GM04503 (cell line): Measurements from ENCODE around the gene NDUFA13.

Experiments used
- DNase-seq: peaks from one replicate; pipeline ENCODE4 v3.0.0-alpha.2; 2012; ENCODE audit warnings: low read depth

Gene NDUFA13

GRCh38 chr19:19489804-19490204, 26.2 kb upstream of the NDUFA13 start:
- no peak for DNase-seq

GRCh38 chr19:19490214-19490968, 25.6 kb upstream of the NDUFA13 start:
- no peak for DNase-seq

GRCh38 chr19:19491321-19492025, 24.6 kb upstream of the NDUFA13 start:
- no peak for DNase-seq

- no peak for DNase-seq
These were observed 23.9 kb upstream of the NDUFA13 start for GRCh38 chr19:19492026-19492610.

GRCh38 chr19:19493841-19494546, 22.0 kb upstream of the NDUFA13 start:
- no peak for DNase-seq

- no peak for DNase-seq
These were observed 20.1 kb upstream of the NDUFA13 start for GRCh38 chr19:19495614-19496603.

DNA sequence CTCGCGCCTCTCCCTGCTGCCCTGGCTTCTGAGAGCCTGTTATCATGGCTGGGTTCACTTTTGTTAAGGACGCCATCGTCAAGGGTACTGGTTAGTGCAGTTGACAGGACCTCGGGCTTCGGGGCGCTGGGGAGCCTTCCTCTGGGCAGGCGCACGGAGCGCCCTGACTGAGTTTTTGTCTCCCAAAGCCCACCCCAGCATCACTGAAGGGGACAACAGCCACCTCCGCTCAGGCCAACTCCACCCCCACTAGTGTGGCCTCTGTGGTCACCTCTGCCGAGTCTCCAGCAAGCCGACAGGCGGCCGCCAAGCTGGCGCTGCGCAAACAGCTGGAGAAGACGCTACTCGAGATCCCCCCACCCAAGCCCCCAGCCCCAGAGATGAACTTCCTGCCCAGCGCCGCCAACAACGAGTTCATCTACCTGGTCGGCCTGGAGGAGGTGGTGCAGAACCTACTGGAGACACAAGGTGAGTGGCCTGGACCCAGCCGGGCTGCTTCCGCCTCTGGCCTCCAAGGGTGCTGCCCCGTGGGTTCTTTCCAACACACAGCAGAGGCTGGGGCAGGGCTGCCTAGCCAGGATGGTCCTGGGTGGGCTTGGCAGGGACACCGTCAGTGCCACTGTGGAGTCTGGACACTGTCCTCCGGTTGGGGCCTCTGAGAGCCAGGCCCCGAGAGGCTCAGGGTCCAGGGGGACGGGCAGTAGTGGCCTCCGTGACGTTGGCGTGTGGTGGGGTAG, 17.6 kb upstream of the NDUFA13 start:
- no peak for DNase-seq

DNA sequence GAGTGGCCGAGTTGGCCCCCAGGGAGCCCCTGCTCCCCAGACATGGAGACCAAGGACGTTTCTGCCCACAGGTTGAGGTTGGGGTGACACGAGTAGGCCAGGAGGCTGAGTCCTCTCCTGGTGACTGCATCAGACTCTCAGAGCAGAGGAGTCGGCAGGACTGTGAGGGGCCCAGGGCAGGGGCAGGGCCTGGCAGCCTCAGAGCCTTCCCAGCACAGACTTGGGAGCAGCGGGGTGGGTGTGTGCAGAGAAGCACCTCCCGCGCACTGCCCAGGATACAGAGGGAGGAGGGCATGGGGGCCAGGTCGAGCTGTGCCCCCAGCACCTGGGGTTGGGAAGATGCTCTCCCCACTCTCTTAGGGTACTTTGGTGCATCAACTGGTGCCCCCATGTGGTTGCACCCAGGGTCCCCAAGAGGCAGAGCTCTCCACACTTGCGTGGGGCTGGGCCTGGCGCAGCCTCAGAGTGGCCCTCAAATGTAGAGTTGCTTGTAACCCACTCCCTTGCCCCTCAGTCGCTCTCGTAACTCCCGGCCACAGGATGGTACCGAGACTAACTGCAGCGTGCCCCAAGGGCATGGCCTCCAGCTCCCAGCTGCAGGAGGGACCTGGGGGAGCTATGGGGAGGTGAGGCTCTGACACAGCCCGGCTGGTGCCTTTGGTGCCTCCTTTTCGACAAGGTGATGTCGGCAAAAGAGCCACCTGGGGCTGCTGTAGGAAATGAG, 16.6 kb upstream of the NDUFA13 start:
- no peak for DNase-seq

DNA sequence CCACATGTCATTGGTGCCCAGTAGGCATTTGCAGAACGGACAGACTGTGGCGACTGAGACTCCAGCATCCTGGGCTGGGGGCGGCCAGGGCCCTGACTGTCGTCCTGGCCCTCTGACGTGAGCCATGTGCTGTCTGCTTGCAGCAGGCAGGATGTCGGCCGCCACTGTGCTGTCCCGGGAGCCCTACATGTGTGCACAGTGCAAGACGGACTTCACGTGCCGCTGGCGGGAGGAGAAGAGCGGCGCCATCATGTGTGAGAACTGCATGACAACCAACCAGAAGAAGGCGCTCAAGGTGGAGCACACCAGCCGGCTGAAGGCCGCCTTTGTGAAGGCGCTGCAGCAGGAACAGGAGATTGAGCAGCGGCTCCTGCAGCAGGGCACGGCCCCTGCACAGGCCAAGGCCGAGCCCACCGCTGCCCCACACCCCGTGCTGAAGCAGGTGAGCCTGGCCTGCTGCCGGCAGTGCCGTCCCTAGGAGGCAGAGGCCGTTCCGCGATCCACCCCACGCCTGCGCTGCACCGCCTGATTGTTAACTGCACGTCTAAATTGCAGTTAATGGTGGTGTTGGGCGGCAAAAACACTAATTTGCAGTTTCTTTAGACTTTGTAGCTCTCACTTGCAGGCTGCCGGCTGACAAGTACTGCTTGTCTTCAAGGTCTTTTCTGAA, 14.9 kb upstream of the NDUFA13 start:
- DNase-seq: no peak

GRCh38 chr19:19501798-19502197, 14.2 kb upstream of the NDUFA13 start:
- DNase-seq: no peak

DNA sequence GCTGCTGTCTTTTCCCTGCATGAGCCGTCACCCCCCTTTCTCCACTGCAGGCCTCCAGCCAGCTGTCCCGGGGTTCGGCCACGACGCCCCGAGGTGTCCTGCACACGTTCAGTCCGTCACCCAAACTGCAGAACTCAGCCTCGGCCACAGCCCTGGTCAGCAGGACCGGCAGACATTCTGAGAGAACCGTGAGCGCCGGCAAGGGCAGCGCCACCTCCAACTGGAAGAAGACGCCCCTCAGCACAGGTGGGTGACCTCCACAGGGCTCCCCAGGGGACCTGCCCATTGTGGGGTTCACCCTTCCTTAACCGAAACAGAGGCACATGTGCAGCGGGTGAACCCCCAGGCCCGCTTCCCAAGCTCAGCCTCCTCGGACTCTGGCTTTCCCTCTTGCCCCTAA, 13.7 kb upstream of the NDUFA13 start:
- DNase-seq: no peak

GRCh38 chr19:19502808-19503602, 13.0 kb upstream of the NDUFA13 start:
- DNase-seq: no peak

DNA sequence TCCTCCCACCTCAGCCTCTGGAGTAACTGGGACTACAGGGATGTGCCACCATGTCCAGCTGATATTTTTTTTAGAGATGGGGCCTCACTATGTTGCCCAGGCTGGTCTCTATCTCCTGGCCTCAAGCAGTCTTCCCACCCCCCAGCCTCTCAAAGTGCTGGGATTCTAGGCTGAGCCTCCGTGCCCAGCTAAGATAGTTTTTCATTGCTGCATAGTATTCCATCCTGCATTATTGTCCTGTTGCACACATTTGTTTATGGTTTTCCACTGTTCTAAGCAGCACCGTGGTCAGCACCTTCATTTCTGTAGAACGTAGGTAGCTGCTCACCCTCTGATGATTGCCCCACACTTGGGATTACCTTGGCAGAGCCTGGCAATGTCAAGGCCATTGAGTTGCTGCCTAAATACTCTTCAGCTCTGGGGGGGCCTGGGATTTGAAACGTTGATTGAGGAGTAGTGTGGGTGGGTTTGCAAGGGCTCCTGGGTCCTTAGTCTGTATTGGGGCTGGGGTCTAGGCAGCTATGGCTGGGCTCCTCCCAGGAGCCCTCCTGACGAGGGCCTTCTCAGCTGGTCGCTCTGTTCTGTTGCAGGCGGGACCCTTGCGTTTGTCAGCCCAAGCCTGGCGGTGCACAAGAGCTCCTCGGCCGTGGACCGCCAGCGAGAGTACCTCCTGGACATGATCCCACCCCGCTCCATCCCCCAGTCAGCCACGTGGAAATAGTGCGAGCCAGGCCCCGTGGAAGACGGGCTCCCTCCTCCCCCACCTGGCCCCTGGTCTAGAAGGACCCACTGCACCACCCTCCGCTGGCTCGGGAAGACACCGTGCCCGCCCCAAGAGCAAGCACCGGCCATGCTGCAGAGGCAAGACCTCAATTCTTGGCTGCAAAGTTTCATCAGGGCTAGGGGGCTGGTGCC, 11.0 kb upstream of the NDUFA13 start:
- DNase-seq: no peak

GRCh38 chr19:19505669-19506326, 10.2 kb upstream of the NDUFA13 start:
- DNase-seq: no peak

- no peak for DNase-seq
These were observed 9.4 kb upstream of the NDUFA13 start for GRCh38 chr19:19506592-19506991.

DNA sequence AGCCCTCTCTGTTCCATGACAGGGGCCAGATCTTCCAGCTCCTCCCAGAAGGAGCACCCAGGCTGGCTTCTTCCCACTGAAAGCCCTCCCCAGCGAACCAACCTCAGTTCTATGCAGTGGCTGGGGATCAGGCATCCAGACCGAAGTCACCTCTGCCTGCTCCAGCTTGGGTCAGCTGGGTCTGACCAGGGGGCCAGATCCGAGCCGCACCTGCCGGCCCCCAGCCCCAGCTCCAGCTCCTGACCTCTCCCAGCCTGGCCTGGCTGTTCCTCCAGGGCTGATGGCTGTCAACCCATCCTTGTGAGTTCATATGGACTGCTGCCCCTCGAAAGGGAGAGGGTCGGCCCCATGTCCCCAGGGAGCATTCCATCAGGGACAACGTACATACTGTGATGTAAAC, 8.7 kb upstream of the NDUFA13 start:
- no peak for DNase-seq

DNA sequence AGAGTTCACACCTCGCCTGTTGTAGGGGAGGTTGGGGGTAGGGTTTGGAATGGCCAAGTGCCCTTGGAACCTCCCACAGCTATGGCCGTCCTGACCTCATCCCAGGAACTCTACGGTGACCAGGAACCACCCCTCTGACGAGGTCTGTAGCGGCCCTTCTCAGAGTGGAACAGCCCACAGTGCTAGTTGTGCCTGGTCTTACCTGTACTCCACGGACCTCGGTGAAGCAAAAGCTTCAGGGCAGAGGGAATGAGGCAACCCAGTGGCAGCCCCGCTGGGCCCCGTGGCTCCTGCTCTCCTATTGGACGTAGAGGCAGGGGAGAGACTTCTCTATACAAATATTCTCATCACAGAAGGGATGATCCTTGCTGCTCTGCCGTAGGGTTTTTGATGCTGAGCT, 7.8 kb upstream of the NDUFA13 start:
- DNase-seq: no peak
